ENCODE results near the gene COBL. TPM values are rescaled to one million over a fixed set of nuclear protein-coding genes. Genes with fewer than 3 reads are reported as not detected.

COBL gene
- total RNA-seq, 4 donors from 2014 or later = 14.3 to 19.3 (median 15.9) TPM

- Histone ChIP-seq H3K27ac (no peak overlapping the region), H3K36me3 (no peaks in the 10 kb centered on the region), H3K27me3 (no peaks in the 10 kb centered on the region), H3K4me3 (replicated peaks in 1 of 3) (no peak overlapping the region), H3K9me3 (no peaks in the 10 kb centered on the region), H3K4me1 (no peaks in the 10 kb centered on the region)
- WGBS, 2 donors = 87 to 94% methylated on average over 14 to 16 of the region's 16 CpGs
- intact Hi-C loops (cut with DNase I) = no loop called here
- DNase-seq = no peak
- TF ChIP-seq CTCF (IDR thresholded peaks at IDR 0.05) (no peak), POLR2A (IDR thresholded peaks at IDR 0.05) (no peak)
Observed at GRCh38 chr7:51017576-51018535, 298.8 kb downstream of the COBL start.

GRCh38 chr7:51016546-51016945 lies 300.1 kb downstream of the COBL start:
- Histone ChIP-seq H3K9me3 (no peaks in the 10 kb centered on the region), H3K4me1 (no peaks in the 10 kb centered on the region), H3K27me3 (no peaks in the 10 kb centered on the region), H3K27ac (no peak overlapping the region), H3K36me3 (no peaks in the 10 kb centered on the region), H3K4me3 (replicated peaks in 1 of 3) (no peak overlapping the region)
- intact Hi-C loops (cut with DNase I) = no loop called here
- no peak for DNase-seq
- TF ChIP-seq POLR2A (IDR thresholded peaks at IDR 0.05) (no peak), CTCF (IDR thresholded peaks at IDR 0.05) (no peak)
- WGBS, 2 donors = 95 to 96% methylated on average over 8 to 9 of the region's 9 CpGs

GRCh38 chr7:51015581-51015980 lies 301.0 kb downstream of the COBL start:
- no peaks in the 10 kb centered on the region for H3K27me3 ChIP-seq
- WGBS, 2 donors = 90 to 92% methylated on average over 11 of the region's 11 CpGs
- no peak for DNase-seq

GRCh38 chr7:51014811-51015210 lies 301.8 kb downstream of the COBL start:
- Histone ChIP-seq H3K4me3 (replicated peaks in 1 of 3) (no peak overlapping the region), H3K27me3 (no peaks in the 10 kb centered on the region), H3K36me3 (no peaks in the 10 kb centered on the region), H3K9me3 (no peaks in the 10 kb centered on the region), H3K27ac (no peak overlapping the region), H3K4me1 (peaks cover 0 to 6% of the 10 kb centered on the region in 2 donors)
- DNase-seq = no peak
- TF ChIP-seq POLR2A (IDR thresholded peaks at IDR 0.05) = no peak
- no peak for TF ChIP-seq CTCF (IDR thresholded peaks at IDR 0.05)
- 82 to 89% methylated on average over 12 to 15 of the region's 16 CpGs for WGBS, 2 donors
- intact Hi-C loops (cut with DNase I) = no loop called here

More at GRCh38 chr7:51015581-51015980, 301.0 kb downstream of the COBL start:
- H3K9me3 ChIP-seq = no peaks in the 10 kb centered on the region
- no peak overlapping the region for H3K4me3 ChIP-seq (replicated peaks in 1 of 3)
- intact Hi-C loops (cut with DNase I) = no loop called here
- H3K36me3 ChIP-seq = no peaks in the 10 kb centered on the region
- no peak for TF ChIP-seq POLR2A (IDR thresholded peaks at IDR 0.05)
- TF ChIP-seq CTCF (IDR thresholded peaks at IDR 0.05) = no peak
- no peak overlapping the region for H3K27ac ChIP-seq
- no peaks in the 10 kb centered on the region for H3K4me1 ChIP-seq

GRCh38 chr7:51013861-51014511 lies 302.6 kb downstream of the COBL start:
- intact Hi-C loops (cut with DNase I) = no loop called here
- peaks cover 0 to 9% of the 10 kb centered on the region in 2 donors for H3K4me1 ChIP-seq
- H3K4me3 ChIP-seq (replicated peaks in 1 of 3) = no peak overlapping the region
- no peaks in the 10 kb centered on the region for H3K9me3 ChIP-seq
- no peak for TF ChIP-seq CTCF (IDR thresholded peaks at IDR 0.05)
- TF ChIP-seq POLR2A (IDR thresholded peaks at IDR 0.05) = no peak
- no peaks in the 10 kb centered on the region for H3K27me3 ChIP-seq
- H3K36me3 ChIP-seq = no peaks in the 10 kb centered on the region
- no peak overlapping the region for H3K27ac ChIP-seq
- 83 to 86% methylated on average over 21 of the region's 21 CpGs for WGBS, 2 donors
- DNase-seq = no peak
